CD14-positive monocyte (primary cell): ENCODE measurements around the gene KRTAP5-4. TPM values are rescaled to one million over a fixed set of nuclear protein-coding genes. Genes with fewer than 3 reads are reported as not detected.

ENCODE experiments used
- DNase-seq, 3 donors: peaks; one replicate each; pipeline ENCODE4 v3.0.0-alpha.2; 2011 to 2022
- H2AFZ ChIP-seq: 2 replicates; pipeline ENCODE4 v1.6.0; 2012; ENCODE audit warnings: mild to moderate bottlenecking, low read depth, low read length, inconsistent platforms; ENCODE audit not compliant: insufficient read depth, poor library complexity, severe bottlenecking
- H3K27ac ChIP-seq, 2 donors: 1 replicate in 1 of 2; 2 replicates in 1 of 2; pipeline ENCODE4 v1.5.1; 2012 to 2013; ENCODE audit warnings: low read length in 2 of 2, control low read depth in 1 of 2, inconsistent platforms in 1 of 2, low read depth in 1 of 2, mild to moderate bottlenecking in 1 of 2
- H3K27me3 ChIP-seq, 2 donors: one replicate each; pipeline versions ENCODE4 v1.6.0 to v1.6.1; 2011 to 2013; ENCODE audit warnings: low read length in 2 of 2; ENCODE audit not compliant: control insufficient read depth in 2 of 2, insufficient read depth in 2 of 2
- H3K36me3 ChIP-seq, 2 donors: replicated peaks in 1 of 2; 1 replicate in 1 of 2; 2 replicates in 1 of 2; pipeline versions ENCODE4 v1.5.1 to v1.6.1; 2012 to 2013; ENCODE audit warnings: low read length in 2 of 2, control low read depth in 1 of 2, inconsistent platforms in 1 of 2, mild to moderate bottlenecking in 1 of 2; ENCODE audit not compliant: insufficient read depth in 2 of 2, control insufficient read depth in 1 of 2
- H3K4me1 ChIP-seq, 2 donors: 1 replicate in 1 of 2; 2 replicates in 1 of 2; pipeline versions ENCODE4 v1.5.1 to v1.6.1; 2012 to 2013; ENCODE audit warnings: low read length in 2 of 2, control low read depth in 1 of 2, inconsistent platforms in 1 of 2, mild to moderate bottlenecking in 1 of 2, moderate library complexity in 1 of 2; ENCODE audit not compliant: insufficient read depth in 2 of 2, control insufficient read depth in 1 of 2
- H3K4me2 ChIP-seq: replicated peaks from 2 replicates; pipeline ENCODE3; 2012; ENCODE audit warnings: low read length, moderate library complexity, mild to moderate bottlenecking; ENCODE audit not compliant: poor library complexity, severe bottlenecking; ENCODE audit errors: extremely low read depth
- H3K4me3 ChIP-seq, 3 experiments: fragments of 200-600 bp in 1 of 3; sonication (generic) in 1 of 3; replicated peaks in 1 of 3; 1 replicate in 2 of 3; 2 replicates in 1 of 3; pipeline ENCODE4 v1.5.1; 2011 to 2013; ENCODE audit warnings: low read length in 3 of 3, mild to moderate bottlenecking in 3 of 3, control low read depth in 2 of 3, low read depth in 2 of 3, inconsistent platforms in 1 of 3, moderate library complexity in 1 of 3
- H3K79me2 ChIP-seq: 2 replicates; pipeline ENCODE4 v1.6.0; 2012; ENCODE audit warnings: mild to moderate bottlenecking, control low read depth, inconsistent platforms, low read length, moderate library complexity; ENCODE audit not compliant: insufficient read depth
- H3K9ac ChIP-seq: 2 replicates; pipeline ENCODE4 v1.6.0; 2017; ENCODE audit warnings: low read length, mild to moderate bottlenecking; ENCODE audit not compliant: insufficient read depth, poor library complexity, severe bottlenecking
- H3K9me3 ChIP-seq, 2 donors: replicated peaks in 1 of 2; 1 replicate in 1 of 2; 2 replicates in 1 of 2; pipeline versions ENCODE4 v1.5.1 to v1.6.1; 2012 to 2013; ENCODE audit warnings: low read length in 2 of 2, control low read depth in 1 of 2; ENCODE audit not compliant: control insufficient read depth in 1 of 2, insufficient read depth in 1 of 2
- H4K20me1 ChIP-seq: 2 replicates; pipeline ENCODE4 v1.6.0; 2012; ENCODE audit warnings: mild to moderate bottlenecking, low read length, control low read depth, moderate library complexity; ENCODE audit not compliant: insufficient read depth
- H3K27ac Mint-ChIP-seq, 7 donors: one replicate each; pipeline ENCODE4 v1.8.0; 2020; ENCODE audit warnings: mild to moderate bottlenecking in 7 of 7, mixed read lengths in 7 of 7, moderate library complexity in 6 of 7, inconsistent platforms in 2 of 7
- H3K27me3 Mint-ChIP-seq, 3 donors: one replicate each; pipeline ENCODE4 v1.8.0; 2021 to 2022; ENCODE audit warnings: low read depth in 3 of 3, mild to moderate bottlenecking in 3 of 3, mixed read lengths in 3 of 3, moderate library complexity in 3 of 3, inconsistent platforms in 1 of 3
- H3K36me3 Mint-ChIP-seq, 2 donors: one replicate each; pipeline ENCODE4 v1.8.0; 2020; ENCODE audit warnings: mixed read lengths in 2 of 2, inconsistent platforms in 1 of 2, mild to moderate bottlenecking in 1 of 2
- H3K4me1 Mint-ChIP-seq: one replicate; pipeline ENCODE4 v1.8.0; 2020; ENCODE audit warnings: mild to moderate bottlenecking, mixed read lengths
- H3K4me3 Mint-ChIP-seq, 2 donors: one replicate each; pipeline ENCODE4 v1.8.0; 2020; ENCODE audit warnings: mild to moderate bottlenecking in 2 of 2, mixed read lengths in 2 of 2, moderate library complexity in 1 of 2
- H3K9me3 Mint-ChIP-seq, 7 donors: one replicate each; pipeline ENCODE4 v1.8.0; 2020 to 2022; ENCODE audit warnings: mixed read lengths in 7 of 7, mild to moderate bottlenecking in 6 of 7, moderate library complexity in 6 of 7, inconsistent platforms in 2 of 7
- CTCF ChIP-seq: fragments of 200-600 bp; IDR thresholded peaks from one replicate; pipeline ENCODE4 v1.8.0; 2022; ENCODE audit warnings: antibody characterized with exemption, mild to moderate bottlenecking
- WGBS: methylation state at CpG from one replicate; pipeline ENCODE4 v1.1.5; 2013; ENCODE audit warnings: missing lambda C conversion rate; ENCODE audit not compliant: insufficient coverage; 5-methylcytosine and 5-hydroxymethylcytosine counted together
- intact Hi-C, 2 donors: fragments of 100-400 bp; cut with micrococcal nuclease; formaldehyde crosslinking; loops; one replicate each; pipeline versions ENCODE4 v1.15.0 to v1.15.1; 2023
- polyA plus RNA-seq, 3 donors: library from polyadenylated mRNA; depleted of rRNA in 1 of 3; unstranded in 2 of 3; stranded (reverse) in 1 of 3; fragments of 300-500 nt in 2 of 3; fragments of >200 nt in 1 of 3; fragmentation: Illumina TruSeq in 2 of 3; gene quantifications; 1 replicate in 2 of 3; 2 replicates in 1 of 3; pipeline ENCODE4 v1.2.3, GENCODE V29; 2012 to 2021

Gene KRTAP5-4
- polyA plus RNA-seq, 3 donors: not detected

GRCh38 chr11:1624621-1625020, 2.7 kb upstream of the KRTAP5-4 start:
- no peak for DNase-seq

GRCh38 chr11:1623716-1624115, 1.8 kb upstream of the KRTAP5-4 start:
- Histone ChIP-seq H4K20me1 (no peaks in the 10 kb centered on the region), H3K9me3 (no peaks in the 10 kb centered on the region), H2AFZ (no peak overlapping the region), H3K4me1 (no peaks in the 10 kb centered on the region), H3K4me2 (no peak overlapping the region), H3K27ac (no peak overlapping the region), H3K79me2 (no peaks in the 10 kb centered on the region), H3K9ac (no peak overlapping the region), H3K36me3 (no peaks in the 10 kb centered on the region), H3K27me3 (peaks cover 0 to 4% of the 10 kb centered on the region in 2 donors), H3K4me3 (no peak overlapping the region)
- no peaks in the 10 kb centered on the region for H3K36me3 Mint-ChIP-seq
- no peaks in the 10 kb centered on the region for H3K9me3 Mint-ChIP-seq
- H3K4me1 Mint-ChIP-seq: peaks cover under 1% of the 10 kb centered on the region
- TF ChIP-seq CTCF: no peak
- H3K27ac Mint-ChIP-seq: no peak overlapping the region
- intact Hi-C loops: no loop called here
- WGBS: 69% methylated on average over 8 of the region's 9 CpGs
- no peak overlapping the region for H3K4me3 Mint-ChIP-seq
- peaks cover 10 to 36% (median 20%) of the 10 kb centered on the region in 3 donors for H3K27me3 Mint-ChIP-seq
- no peak for DNase-seq

More at GRCh38 chr11:1624621-1625020, 2.7 kb upstream of the KRTAP5-4 start:
- no peaks in the 10 kb centered on the region for H3K9me3 ChIP-seq
- H3K4me3 Mint-ChIP-seq: no peak overlapping the region
- H3K27me3 Mint-ChIP-seq: peaks cover 10 to 40% (median 15%) of the 10 kb centered on the region in 3 donors
- no peak overlapping the region for H3K4me2 ChIP-seq
- no peak overlapping the region for H2AFZ ChIP-seq
- no peak overlapping the region for H3K27ac ChIP-seq
- TF ChIP-seq CTCF: no peak
- 90% methylated on average over 16 of the region's 16 CpGs for WGBS
- H4K20me1 ChIP-seq: no peaks in the 10 kb centered on the region
- no peaks in the 10 kb centered on the region for H3K36me3 ChIP-seq
- no peaks in the 10 kb centered on the region for H3K9me3 Mint-ChIP-seq
- no peaks in the 10 kb centered on the region for H3K36me3 Mint-ChIP-seq
- peaks cover 3% of the 10 kb centered on the region for H3K4me1 Mint-ChIP-seq
- no peak overlapping the region for H3K9ac ChIP-seq
- intact Hi-C loops: no loop called here
- no peak overlapping the region for H3K4me3 ChIP-seq
- no peaks in the 10 kb centered on the region for H3K4me1 ChIP-seq
- H3K79me2 ChIP-seq: no peaks in the 10 kb centered on the region
- H3K27ac Mint-ChIP-seq: no peak overlapping the region
- H3K27me3 ChIP-seq: peaks cover 0 to 10% of the 10 kb centered on the region in 2 donors
